Hepatocyte (in vitro differentiated cells): ENCODE data around the gene TUSC7. TPM values are rescaled to one million over a fixed set of nuclear protein-coding genes. Genes with fewer than 3 reads are reported as not detected.

Source experiments
- DNase-seq: peaks from one replicate; pipeline ENCODE4 v3.0.0-alpha.2; 2016; ENCODE audit warnings: low spot score
- H2AFZ ChIP-seq: fragments of 200-600 bp; sonication (generic); 2 replicates; pipeline ENCODE4 v1.6.0; 2016; ENCODE audit warnings: antibody characterized with exemption, mild to moderate bottlenecking
- H3K27ac ChIP-seq: fragments of 200-600 bp; sonication (generic); 2 replicates; pipeline ENCODE4 v1.5.1; 2016; ENCODE audit warnings: mild to moderate bottlenecking
- H3K27me3 ChIP-seq: fragments of 200-600 bp; sonication (generic); 2 replicates; pipeline ENCODE4 v1.6.1; 2016
- H3K36me3 ChIP-seq: fragments of 200-600 bp; sonication (generic); replicated peaks from 2 replicates; pipeline ENCODE4 v1.5.1; 2016; ENCODE audit warnings: low read depth; ENCODE audit not compliant: insufficient read depth
- H3K4me1 ChIP-seq: fragments of 200-600 bp; sonication (generic); 2 replicates; pipeline ENCODE4 v1.5.1; 2016; ENCODE audit warnings: mild to moderate bottlenecking, moderate library complexity; ENCODE audit not compliant: insufficient read depth
- H3K4me2 ChIP-seq: fragments of 200-600 bp; sonication (generic); 2 replicates; pipeline ENCODE4 v1.6.0; 2016
- H3K4me3 ChIP-seq: fragments of 200-600 bp; sonication (generic); 2 replicates; pipeline ENCODE4 v1.5.1; 2016; ENCODE audit warnings: mild to moderate bottlenecking
- H3K79me2 ChIP-seq: fragments of 200-600 bp; sonication (generic); 2 replicates; pipeline ENCODE4 v1.6.0; 2017; ENCODE audit warnings: mild to moderate bottlenecking
- H3K9me2 ChIP-seq: fragments of 200-600 bp; sonication (generic); replicated peaks from 2 replicates; pipeline ENCODE4 v1.6.0; 2017; ENCODE audit warnings: mild to moderate bottlenecking; ENCODE audit not compliant: insufficient read depth
- H3K9me3 ChIP-seq: fragments of 200-600 bp; sonication (generic); 2 replicates; pipeline ENCODE4 v1.5.1; 2016; ENCODE audit warnings: low read depth, mild to moderate bottlenecking
- H4K20me1 ChIP-seq: fragments of 200-600 bp; sonication (generic); 2 replicates; pipeline ENCODE4 v1.6.0; 2016; ENCODE audit warnings: mild to moderate bottlenecking; ENCODE audit not compliant: insufficient read depth, poor library complexity, severe bottlenecking
- EZH2 ChIP-seq: fragments of 200-600 bp; sonication (generic); IDR thresholded peaks from 2 replicates; pipeline ENCODE4 v1.6.1; 2016; ENCODE audit warnings: antibody characterized with exemption, mild to moderate bottlenecking, borderline replicate concordance
- EZH2phosphoT487 ChIP-seq: fragments of 200-600 bp; sonication (generic); IDR thresholded peaks from one replicate; pipeline ENCODE4 v1.6.1; 2018; ENCODE audit warnings: antibody characterized with exemption, mild to moderate bottlenecking, low read depth, moderate library complexity; ENCODE audit not compliant: unreplicated experiment, severe bottlenecking
- WGBS: methylation state at CpG from one replicate; pipeline ENCODE4 v1.1.6; 2016; ENCODE audit warnings: low lambda C conversion rate; ENCODE audit errors: missing lambda C conversion rate; 5-methylcytosine and 5-hydroxymethylcytosine counted together
- polyA plus RNA-seq: library from polyadenylated mRNA; unstranded; fragments of >200 nt; fragmentation: Nextera tagmentation; extraction: Ambion mirVana; gene quantifications from 2 replicates; pipeline ENCODE4 v1.2.1, GENCODE V29; 2016
- total RNA-seq: library from RNA; depleted of rRNA; stranded (reverse); fragments of >200 nt; gene quantifications from 2 replicates; pipeline ENCODE4 v1.2.3, GENCODE V29; 2014
- TF ChIP-seq, protein P1 (sequence below): fragments of 200-600 bp; sonication (generic); IDR thresholded peaks from 2 replicates; pipeline ENCODE4 v1.5.1; 2016; ENCODE audit warnings: antibody characterized with exemption, mild to moderate bottlenecking; ENCODE audit not compliant: poor library complexity

TUSC7 gene
- total and polyA plus RNA-seq, 2 experiments from 2014 or later: 0.17 TPM; not detected in 1

DNA sequence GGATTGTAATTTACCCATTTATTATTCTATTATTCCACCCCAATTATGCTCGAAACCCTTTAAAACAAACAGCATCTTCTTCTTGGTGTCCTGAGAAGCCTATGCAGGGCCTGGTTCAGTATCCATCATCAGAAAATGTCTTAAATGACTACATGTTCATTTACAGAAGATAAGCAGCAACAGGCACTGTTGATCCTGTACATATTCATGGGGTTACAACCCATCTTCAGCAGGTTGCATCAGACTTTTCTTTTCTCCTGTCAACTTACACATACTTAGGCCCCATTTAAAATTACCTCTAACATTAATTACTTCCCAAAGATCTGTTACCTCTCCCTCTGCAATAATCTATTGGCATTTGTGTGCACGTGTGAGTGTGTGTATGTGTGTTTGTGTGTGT is 18.9 kb downstream of the TUSC7 start:
- Histone ChIP-seq H3K36me3 (no peaks in the 10 kb centered on the region), H3K4me2 (no peak overlapping the region), H3K4me1 (no peaks in the 10 kb centered on the region), H3K4me3 (no peak overlapping the region), H3K27ac (no peak overlapping the region), H4K20me1 (no peaks in the 10 kb centered on the region), H3K9me2 (no peaks in the 10 kb centered on the region), H3K79me2 (no peaks in the 10 kb centered on the region), H2AFZ (no peak overlapping the region), H3K27me3 (no peaks in the 10 kb centered on the region), H3K9me3 (no peaks in the 10 kb centered on the region)
- no peak for DNase-seq
- 88% methylated on average over 2 of the region's 2 CpGs for WGBS
- TF ChIP-seq EZH2 (no peak), EZH2phosphoT487 (no peak)
- TF ChIP-seq, protein P1, sequence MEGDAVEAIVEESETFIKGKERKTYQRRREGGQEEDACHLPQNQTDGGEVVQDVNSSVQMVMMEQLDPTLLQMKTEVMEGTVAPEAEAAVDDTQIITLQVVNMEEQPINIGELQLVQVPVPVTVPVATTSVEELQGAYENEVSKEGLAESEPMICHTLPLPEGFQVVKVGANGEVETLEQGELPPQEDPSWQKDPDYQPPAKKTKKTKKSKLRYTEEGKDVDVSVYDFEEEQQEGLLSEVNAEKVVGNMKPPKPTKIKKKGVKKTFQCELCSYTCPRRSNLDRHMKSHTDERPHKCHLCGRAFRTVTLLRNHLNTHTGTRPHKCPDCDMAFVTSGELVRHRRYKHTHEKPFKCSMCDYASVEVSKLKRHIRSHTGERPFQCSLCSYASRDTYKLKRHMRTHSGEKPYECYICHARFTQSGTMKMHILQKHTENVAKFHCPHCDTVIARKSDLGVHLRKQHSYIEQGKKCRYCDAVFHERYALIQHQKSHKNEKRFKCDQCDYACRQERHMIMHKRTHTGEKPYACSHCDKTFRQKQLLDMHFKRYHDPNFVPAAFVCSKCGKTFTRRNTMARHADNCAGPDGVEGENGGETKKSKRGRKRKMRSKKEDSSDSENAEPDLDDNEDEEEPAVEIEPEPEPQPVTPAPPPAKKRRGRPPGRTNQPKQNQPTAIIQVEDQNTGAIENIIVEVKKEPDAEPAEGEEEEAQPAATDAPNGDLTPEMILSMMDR: no peak

DNA sequence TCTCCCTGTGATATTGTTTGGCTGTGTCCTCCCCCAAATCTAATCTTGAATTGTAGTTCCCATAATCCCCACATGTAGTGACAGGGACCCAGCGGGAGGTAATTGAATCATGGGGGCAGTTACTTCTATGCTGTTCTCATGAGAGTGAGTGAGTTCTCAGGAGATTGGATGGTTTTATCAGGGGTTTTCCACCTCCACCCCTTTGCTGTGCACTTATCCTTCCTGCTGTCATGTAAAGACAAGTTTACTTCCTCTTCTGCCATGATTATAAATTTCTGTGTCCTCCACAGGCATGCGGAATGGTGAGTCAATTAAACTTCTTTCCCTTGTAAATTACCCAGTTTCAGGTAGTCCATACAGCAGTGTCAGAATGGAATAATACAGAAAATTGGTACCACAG is 24.7 kb downstream of the TUSC7 start:
- TF ChIP-seq, protein P1: no peak
- TF ChIP-seq EZH2phosphoT487 (no peak), EZH2 (no peak)
- no peaks in the 10 kb centered on the region for H3K4me1 ChIP-seq
- no peaks in the 10 kb centered on the region for H3K27me3 ChIP-seq
- no peak overlapping the region for H3K4me2 ChIP-seq
- H3K4me3 ChIP-seq: no peak overlapping the region
- no peaks in the 10 kb centered on the region for H3K9me3 ChIP-seq
- H3K36me3 ChIP-seq: no peaks in the 10 kb centered on the region
- H3K27ac ChIP-seq: no peak overlapping the region
- H3K9me2 ChIP-seq: no peaks in the 10 kb centered on the region
- no peaks in the 10 kb centered on the region for H3K79me2 ChIP-seq
- no peaks in the 10 kb centered on the region for H4K20me1 ChIP-seq
- DNase-seq: no peak
- WGBS: 97% methylated on average over 2 of the region's 2 CpGs
- H2AFZ ChIP-seq: no peak overlapping the region

DNA sequence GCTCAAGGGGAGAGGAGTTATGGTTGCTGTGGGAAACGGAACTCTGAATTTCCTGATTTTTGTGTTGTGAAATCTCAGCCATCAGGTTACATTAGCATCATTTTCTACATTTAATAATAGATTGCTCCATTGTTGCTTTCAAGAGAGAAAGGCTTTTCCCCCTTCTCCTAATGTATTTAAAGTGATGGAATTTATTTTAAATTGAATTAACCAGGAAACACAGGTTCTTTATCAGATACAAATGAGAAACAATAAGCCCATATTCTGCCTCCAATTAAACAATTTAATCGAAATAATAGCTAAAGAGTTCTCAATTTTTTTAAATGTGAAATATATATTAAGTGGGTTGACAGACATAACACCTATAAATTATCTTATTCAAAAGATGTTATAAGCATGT is 30.1 kb downstream of the TUSC7 start:
- DNase-seq: no peak
- no peaks in the 10 kb centered on the region for H3K9me2 ChIP-seq
- WGBS: 71% methylated on average over 2 of the region's 2 CpGs
- H3K4me2 ChIP-seq: no peak overlapping the region
- no peak overlapping the region for H3K4me3 ChIP-seq
- no peak overlapping the region for H3K27ac ChIP-seq
- H3K27me3 ChIP-seq: no peaks in the 10 kb centered on the region
- H3K4me1 ChIP-seq: no peaks in the 10 kb centered on the region
- no peaks in the 10 kb centered on the region for H3K79me2 ChIP-seq
- H3K36me3 ChIP-seq: no peaks in the 10 kb centered on the region
- TF ChIP-seq, protein P1: no peak
- no peak for TF ChIP-seq EZH2
- no peak for TF ChIP-seq EZH2phosphoT487
- no peak overlapping the region for H2AFZ ChIP-seq
- H4K20me1 ChIP-seq: no peaks in the 10 kb centered on the region
- no peaks in the 10 kb centered on the region for H3K9me3 ChIP-seq

DNA sequence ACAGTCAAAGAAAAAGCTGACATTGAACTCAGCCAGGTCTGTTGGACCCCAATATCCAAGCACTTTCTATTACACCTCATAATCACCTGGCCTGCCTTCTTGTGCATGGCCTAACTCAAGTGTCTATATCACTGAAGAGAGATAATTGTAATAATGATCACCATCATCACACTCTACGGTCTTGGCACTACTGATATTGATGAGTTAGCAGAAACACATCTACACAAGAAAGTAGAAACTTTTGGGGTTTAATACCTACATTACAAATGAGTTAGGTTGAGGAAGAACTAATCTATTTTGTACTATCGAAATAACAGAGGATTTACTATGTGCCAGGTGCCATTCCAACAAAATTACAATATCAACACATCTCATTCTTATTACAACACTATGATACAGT is 30.7 kb downstream of the TUSC7 start:
- H3K9me2 ChIP-seq: no peaks in the 10 kb centered on the region
- no peak for DNase-seq
- no peaks in the 10 kb centered on the region for H3K79me2 ChIP-seq
- no peak overlapping the region for H3K4me2 ChIP-seq
- H4K20me1 ChIP-seq: no peaks in the 10 kb centered on the region
- TF ChIP-seq, protein P1: no peak
- TF ChIP-seq EZH2 (no peak), EZH2phosphoT487 (no peak)
- no peak overlapping the region for H3K4me3 ChIP-seq
- 94% methylated on average over 2 of the region's 2 CpGs for WGBS
- H3K4me1 ChIP-seq: no peaks in the 10 kb centered on the region
- H3K36me3 ChIP-seq: no peaks in the 10 kb centered on the region
- no peaks in the 10 kb centered on the region for H3K9me3 ChIP-seq
- H3K27ac ChIP-seq: no peak overlapping the region
- no peaks in the 10 kb centered on the region for H3K27me3 ChIP-seq
- H2AFZ ChIP-seq: no peak overlapping the region
